ELR (cell line): ENCODE measurements around the gene TAX1BP1.

Experiments used
- DNase-seq: peaks from one replicate; pipeline ENCODE4 v3.0.0-alpha.2; 2015; ENCODE audit warnings: low read depth

The TAX1BP1 gene

GRCh38 chr7:27739909-27740448 is at the start of gene TAX1BP1:
Gene TAX1BP1, plus strand, starts transcription at chr7:27740162. Its CDS starts 8,363 bp downstream, at chr7:27748525.
- DNase-seq = peak; percentile 98

DNA sequence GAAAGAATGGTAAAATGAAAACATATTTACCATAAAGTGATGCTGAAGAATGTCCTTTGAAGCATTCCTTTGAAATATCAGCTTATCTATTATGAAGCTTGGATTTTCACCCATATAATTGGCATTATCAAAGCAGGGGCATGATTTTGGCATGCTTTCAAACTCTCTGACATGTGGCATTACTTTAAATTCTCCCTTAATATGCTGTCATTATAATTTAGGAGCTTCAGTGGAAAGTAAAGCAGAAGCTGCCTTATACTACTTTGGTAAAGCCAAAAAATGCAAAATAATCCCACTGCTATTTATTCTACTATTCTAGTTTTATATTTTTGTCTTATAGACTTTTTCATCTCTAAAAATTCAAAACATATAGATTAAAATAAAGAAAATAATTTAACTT is 49.3 kb upstream of the TAX1BP1 start:
- DNase-seq = no peak

DNA sequence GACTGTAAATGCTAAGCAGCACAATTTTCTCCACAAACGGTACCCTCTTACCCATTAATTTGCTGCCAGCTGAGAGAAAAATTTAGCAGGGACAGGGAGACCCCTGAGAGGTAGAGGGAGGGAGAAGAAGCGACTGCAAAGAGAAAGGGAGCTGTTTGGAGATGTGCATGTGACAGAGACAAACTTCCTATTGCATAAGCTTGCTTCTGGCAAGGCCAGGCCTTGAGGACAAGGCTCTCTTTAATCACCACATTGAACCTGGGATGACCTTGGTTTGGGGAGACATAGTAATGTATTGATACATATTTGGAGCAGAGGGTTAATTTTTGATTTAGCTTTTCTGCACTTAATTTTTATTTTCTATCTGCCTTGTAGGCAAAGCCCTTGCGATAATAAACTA is 46.2 kb upstream of the TAX1BP1 start:
- peak; percentile 52 for DNase-seq

DNA sequence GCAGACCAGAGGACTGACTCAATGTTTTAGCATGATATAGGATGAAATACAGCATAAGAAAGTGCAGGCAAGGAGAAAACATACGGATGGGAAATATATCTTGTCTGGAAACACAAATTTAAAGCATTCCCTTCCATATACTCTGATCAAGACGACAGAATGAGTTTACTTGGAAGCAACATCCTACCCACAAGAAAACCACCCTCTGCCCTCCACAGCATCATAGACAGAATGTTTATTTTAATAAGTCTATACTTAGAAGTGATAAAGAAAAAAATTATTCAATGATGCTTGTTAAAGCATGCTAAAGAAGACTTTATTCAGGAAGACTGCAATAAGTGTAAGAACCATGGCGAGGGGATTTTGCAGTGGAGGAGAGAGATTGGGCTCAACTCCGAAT is 44.9 kb upstream of the TAX1BP1 start:
- DNase-seq = no peak

DNA sequence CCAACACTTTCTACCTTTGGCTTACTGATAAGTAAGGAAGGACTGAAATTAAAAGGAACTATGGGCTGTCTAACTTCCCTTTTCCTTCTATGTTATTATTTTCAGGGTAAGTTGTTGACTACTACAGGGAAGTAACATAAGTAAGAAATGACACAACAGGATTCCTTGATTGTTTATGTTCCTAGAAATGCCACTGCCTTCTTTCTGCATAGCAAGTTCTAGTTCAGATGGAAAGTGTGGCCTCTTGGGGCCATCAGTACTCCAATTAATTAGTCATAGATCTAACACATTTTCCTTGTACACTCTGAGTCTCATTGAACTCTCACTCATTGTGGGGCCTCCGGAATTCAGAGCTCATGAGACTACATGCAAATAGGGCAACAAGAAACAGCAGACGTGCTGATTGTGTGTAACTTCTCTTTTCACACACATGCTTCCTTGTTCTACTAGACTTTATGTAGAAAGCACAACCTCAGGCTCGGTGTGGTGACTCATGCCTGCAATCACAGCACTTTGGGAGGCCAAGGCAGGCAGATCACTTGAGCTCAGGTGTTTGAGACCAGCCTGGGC is 42.0 kb upstream of the TAX1BP1 start:
- DNase-seq = peak; percentile 54

DNA sequence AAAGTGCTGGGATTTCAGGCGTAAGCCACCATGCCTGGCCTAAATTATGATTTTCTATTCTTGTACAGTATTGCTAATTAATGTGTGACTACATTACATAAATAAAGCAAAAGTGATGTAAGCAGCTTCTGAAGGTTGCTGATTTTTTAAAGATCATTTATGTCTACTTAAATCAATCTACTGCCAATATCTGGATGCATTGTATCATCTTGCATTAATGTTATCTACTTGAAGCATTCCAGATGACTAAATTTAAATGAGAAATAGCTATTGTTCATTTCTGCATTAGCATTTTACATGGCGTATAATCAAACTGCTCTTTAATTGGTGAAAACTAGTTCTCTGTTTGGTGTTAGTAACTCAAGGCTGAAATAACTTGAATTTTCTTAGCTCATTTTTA is 40.2 kb upstream of the TAX1BP1 start:
- no peak for DNase-seq

- no peak for DNase-seq
Observed at GRCh38 chr7:27700501-27700900, 39.5 kb upstream of the TAX1BP1 start.

- DNase-seq = no peak
Observed at GRCh38 chr7:27703181-27703580, 36.8 kb upstream of the TAX1BP1 start.

- no peak for DNase-seq
Observed at GRCh38 chr7:27704422-27705199, 35.4 kb upstream of the TAX1BP1 start.

DNA sequence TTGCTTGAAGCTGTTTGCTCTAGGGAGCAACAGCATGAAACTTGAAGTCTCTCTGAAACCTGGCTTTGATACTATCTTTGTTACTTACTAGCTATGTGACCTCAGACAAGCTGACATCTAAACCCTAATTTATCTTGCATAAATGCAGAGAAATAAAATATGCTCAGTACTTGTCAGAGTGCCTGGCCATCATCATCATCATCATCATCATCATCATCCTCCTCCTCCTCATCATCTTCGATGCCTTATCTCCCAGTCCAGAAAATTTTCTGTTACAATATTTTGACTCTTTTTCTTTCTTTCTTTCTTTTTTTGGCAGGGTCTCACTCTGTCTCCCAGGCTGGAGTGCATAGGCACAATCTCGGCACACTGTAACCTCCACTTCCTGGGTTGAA is 34.8 kb upstream of the TAX1BP1 start:
- DNase-seq = no peak

DNA sequence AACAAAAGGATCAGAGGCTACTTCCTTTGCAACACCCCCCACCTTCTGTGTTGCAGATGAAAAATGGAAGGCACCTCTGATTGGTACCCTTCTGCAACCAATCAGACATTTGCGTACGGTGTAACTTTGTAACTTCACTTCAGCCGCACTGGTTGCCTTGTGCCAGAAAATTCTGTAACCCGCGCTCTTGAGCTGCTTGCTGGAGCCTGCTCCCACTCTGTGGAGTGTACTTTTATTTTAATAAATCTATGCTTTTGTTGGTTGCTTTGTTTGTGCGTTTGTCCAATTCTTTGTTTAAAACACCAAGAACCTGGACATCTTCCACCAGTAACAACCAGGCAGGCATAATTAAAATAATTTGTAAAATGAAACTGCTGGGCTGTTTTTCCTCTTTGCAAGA is 31.5 kb upstream of the TAX1BP1 start:
- DNase-seq = no peak

- DNase-seq = peak; percentile 86
Observed at GRCh38 chr7:27709137-27710075, 30.6 kb upstream of the TAX1BP1 start.

GRCh38 chr7:27712217-27712616 is 27.7 kb upstream of the TAX1BP1 start:
- no peak for DNase-seq

DNA sequence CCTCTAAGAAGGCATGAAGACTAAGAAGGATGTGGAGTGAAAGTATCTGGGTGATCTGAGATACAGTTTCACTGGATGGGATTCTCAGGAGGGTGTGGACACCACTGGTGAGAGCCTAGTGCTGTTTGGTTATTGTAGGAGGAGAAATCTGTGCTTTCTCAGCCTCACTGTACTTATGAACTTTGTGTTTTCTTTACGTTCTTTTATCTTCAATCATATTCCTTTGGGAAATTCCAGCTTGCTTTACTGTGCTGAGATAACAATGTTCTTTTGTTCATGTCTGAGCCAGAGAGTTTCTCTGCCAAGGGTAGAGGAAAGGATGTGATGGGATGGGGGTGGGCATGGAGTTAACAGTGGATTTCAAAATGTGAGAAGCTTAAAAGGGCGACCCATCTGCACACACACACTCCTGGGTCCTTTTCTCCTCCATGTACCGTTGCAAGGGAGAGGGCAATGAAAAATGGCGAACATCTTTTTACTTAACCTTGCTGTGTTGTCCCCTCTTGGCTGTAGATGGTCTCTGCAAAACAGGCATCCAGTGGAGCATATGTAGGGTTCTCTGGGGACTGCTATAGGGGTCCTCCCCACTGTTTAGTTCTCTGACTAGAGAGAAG is 25.0 kb upstream of the TAX1BP1 start:
- no peak for DNase-seq

- peak; percentile 41 for DNase-seq
Observed at GRCh38 chr7:27723085-27723484, 16.9 kb upstream of the TAX1BP1 start.

DNA sequence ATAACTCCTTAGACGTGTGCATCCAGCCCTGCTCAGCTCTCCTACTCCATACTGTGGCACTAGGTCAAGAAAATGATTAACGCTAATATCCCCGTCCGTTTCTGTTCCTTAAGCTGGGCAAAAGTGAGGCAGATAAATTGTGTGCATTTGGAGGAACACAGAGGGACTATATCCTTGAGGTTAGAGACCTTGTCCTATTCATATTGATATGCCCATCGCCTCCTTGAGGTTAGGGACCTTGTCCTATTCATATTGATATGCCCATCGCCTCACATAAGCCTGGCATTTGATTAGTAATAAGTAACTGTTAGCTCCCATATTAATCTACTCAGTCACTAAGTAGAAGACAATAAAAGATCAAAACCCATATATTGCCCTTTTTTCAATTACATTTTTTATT is 12.9 kb upstream of the TAX1BP1 start:
- DNase-seq = no peak

DNA sequence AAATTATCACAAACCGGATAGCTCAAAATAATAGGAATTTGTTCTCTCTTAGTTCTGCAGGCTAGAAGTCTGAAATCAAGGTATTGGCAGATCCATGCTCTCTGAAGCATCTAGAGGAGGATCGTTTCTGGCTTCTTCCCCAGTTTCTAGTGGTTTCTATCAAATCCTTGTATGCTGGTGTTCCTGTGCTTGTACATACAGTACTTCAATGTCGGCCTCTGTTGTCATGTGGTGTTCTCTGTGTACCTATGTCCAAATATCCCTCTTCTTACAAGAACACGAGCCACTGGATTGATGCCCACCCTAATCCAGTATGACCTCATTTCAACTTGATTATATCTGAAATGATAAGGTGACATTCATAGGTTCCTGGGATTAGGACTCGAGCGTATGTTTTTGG is 9.8 kb upstream of the TAX1BP1 start:
- DNase-seq = no peak

DNA sequence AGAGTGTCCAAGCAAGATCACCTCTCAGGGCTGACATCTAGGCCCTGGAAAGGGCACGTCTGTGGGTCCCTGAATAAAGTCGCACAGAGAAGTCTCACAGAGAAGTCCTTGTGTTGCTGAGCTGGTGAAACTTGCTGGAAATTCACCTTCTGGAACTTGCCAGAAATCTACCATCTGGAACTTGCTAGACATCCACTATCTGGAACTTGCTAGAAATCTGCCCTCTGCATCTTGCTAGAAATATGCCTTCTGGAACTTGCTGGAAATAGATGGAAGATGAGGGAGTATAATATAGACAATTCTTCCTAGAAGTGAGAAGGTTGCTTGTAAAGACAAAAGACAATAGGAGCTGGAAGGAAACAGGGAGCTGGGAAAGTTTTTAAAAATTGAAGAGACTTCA is 5.4 kb upstream of the TAX1BP1 start:
- DNase-seq = no peak

DNA sequence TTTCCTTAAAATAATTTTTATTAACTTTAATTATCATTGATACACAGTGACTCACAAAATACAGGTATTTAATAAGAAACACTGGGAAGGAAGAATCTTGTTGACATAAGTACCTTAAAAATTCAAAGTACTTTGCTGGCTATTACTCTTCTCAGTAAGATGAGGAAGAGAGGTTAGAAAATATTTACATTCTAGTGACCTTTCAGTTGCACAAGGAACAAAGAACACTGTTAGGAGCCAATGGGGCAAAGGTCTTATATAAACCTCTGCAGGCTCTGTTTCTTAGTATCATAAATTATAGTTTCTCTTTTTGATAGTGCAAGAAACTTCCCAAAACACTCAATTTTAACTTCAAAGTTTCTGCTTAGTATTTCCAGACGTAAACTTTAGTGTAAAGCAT is 4.8 kb upstream of the TAX1BP1 start:
- no peak for DNase-seq

- DNase-seq = no peak
Observed at GRCh38 chr7:27735831-27736230, 4.1 kb upstream of the TAX1BP1 start.

- DNase-seq = no peak
Observed at GRCh38 chr7:27737178-27737577, 2.8 kb upstream of the TAX1BP1 start.

DNA sequence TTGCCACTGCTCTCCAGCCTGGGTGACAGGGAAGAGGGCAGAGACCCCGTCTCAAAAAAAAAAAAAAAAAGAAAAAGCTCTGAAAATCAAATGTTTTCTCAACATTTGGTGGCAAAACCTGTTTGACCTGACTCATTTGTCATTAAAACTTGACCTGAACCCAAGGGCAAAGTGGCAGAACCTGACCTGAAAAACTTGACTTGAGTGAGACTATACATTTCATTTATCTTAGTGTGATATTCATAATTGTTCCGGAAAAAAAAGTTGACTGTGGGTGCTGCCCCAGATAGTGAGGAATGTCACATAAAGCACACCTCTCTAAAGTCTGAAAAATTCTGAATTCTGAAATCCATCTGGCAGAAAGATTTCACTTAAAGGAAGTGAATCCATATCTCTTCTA is 2.3 kb upstream of the TAX1BP1 start:
- DNase-seq = no peak
